GM11168 (cell line): ENCODE results near the gene SLC1A5.
"Not testable (repeated sequence)": the region's sequence is repeated elsewhere in the genome, so short reads cannot be mapped to it uniquely, and the experiment has no call there.

Source experiments
- in situ Hi-C: fragments of 300-500 bp; cut with MboI; formaldehyde crosslinking; loops from one replicate; pipeline ENCODE4 v1.12.0; 2022; ENCODE audit warnings: low sequenced_read_pairs; ENCODE audit not compliant: unreplicated experiment

The SLC1A5 gene

GRCh38 chr19:46773018-46773399 lies 15.4 kb downstream of the SLC1A5 start:
- in situ Hi-C loops = no loop called here

GRCh38 chr19:46772170-46773017 lies 16.0 kb downstream of the SLC1A5 start:
- in situ Hi-C loops = no loop called here

GRCh38 chr19:46768746-46769145 lies 19.6 kb downstream of the SLC1A5 start:
- in situ Hi-C loops = not testable (repeated sequence)

- in situ Hi-C loops = no loop called here
Measured at GRCh38 chr19:46766569-46767317, 21.7 kb downstream of the SLC1A5 start.

GRCh38 chr19:46764817-46765291 lies 23.5 kb downstream of the SLC1A5 start:
- in situ Hi-C loops = no loop called here

GRCh38 chr19:46762245-46762890 lies 26.0 kb downstream of the SLC1A5 start:
- in situ Hi-C loops = no loop called here

GRCh38 chr19:46761418-46761831 lies 27.0 kb downstream of the SLC1A5 start:
- in situ Hi-C loops = no loop called here

GRCh38 chr19:46760897-46761296 lies 27.5 kb downstream of the SLC1A5 start:
- in situ Hi-C loops = not testable (repeated sequence)

- in situ Hi-C loops = no loop called here
Measured at GRCh38 chr19:46760363-46760762, 28.0 kb downstream of the SLC1A5 start.

GRCh38 chr19:46759817-46760333 lies 28.5 kb downstream of the SLC1A5 start:
- in situ Hi-C loops = loop anchor here (5.0 kb wide), 1 partner anchor 72 kb away; no protein-coding TSS in a partner anchor

- in situ Hi-C loops = loop anchor here (5.0 kb wide), 1 partner anchor 73 kb away; no protein-coding TSS in a partner anchor
Measured at GRCh38 chr19:46759206-46759605, 29.2 kb downstream of the SLC1A5 start.

GRCh38 chr19:46756544-46756888 lies 31.9 kb downstream of the SLC1A5 start:
- in situ Hi-C loops = loop anchor here (5.0 kb wide), 1 partner anchor 76 kb away; no protein-coding TSS in a partner anchor

- in situ Hi-C loops = loop anchor here (5.0 kb wide), 1 partner anchor 76 kb away; no protein-coding TSS in a partner anchor
Measured at GRCh38 chr19:46755853-46756543, 32.4 kb downstream of the SLC1A5 start.

GRCh38 chr19:46755077-46755852 lies 33.1 kb downstream of the SLC1A5 start:
- in situ Hi-C loops = loop anchor here (5.0 kb wide), 1 partner anchor 77 kb away; no protein-coding TSS in a partner anchor

GRCh38 chr19:46753420-46754155 lies 34.8 kb downstream of the SLC1A5 start:
- in situ Hi-C loops = no loop called here

GRCh38 chr19:46748325-46749109 lies 39.9 kb downstream of the SLC1A5 start:
- in situ Hi-C loops = no loop called here

GRCh38 chr19:46746281-46747057 lies 41.9 kb downstream of the SLC1A5 start, which contains the start of gene STRN4:
TSS of gene STRN4 (minus strand) at chr19:46746450. CDS start at chr19:46746430, 20 bp downstream.
- in situ Hi-C loops = no loop called here
